PC-9 (cell line): ENCODE measurements around the gene LUM. TPM values are rescaled to one million over a fixed set of nuclear protein-coding genes. Genes with fewer than 3 reads are reported as not detected.

Experiments
- BruUV-seq: library from RNA; stranded (reverse); fragments of 400-500 nt; replicated peaks from 2 replicates; lab custom pipeline; 2021; lab: Mats Ljungman, UMichigan
- CTCF ChIA-PET: fragments of 300-600 bp; sonication (Branson Sonifier 250); formaldehyde crosslinking; loops from one replicate; lab custom pipeline; 2022; ENCODE audit warnings: antibody characterized with exemption; lab: Charles Lee
- POLR2A ChIA-PET: fragments of 300-600 bp; sonication (Branson Sonifier 250); formaldehyde crosslinking; loops from one replicate; lab custom pipeline; 2022; ENCODE audit warnings: antibody characterized with exemption; ENCODE audit not compliant: unreplicated experiment; lab: Charles Lee
- DNase-seq, 2 experiments: peaks; one replicate each; pipeline versions ENCODE4 v3.0.0 to v3.0.0-alpha.2; 2015 to 2022; ENCODE audit warnings: mixed read lengths in 1 of 2
- H2AFZ ChIP-seq: fragments of 200-600 bp; sonication (generic); 2 replicates; pipeline ENCODE4 v1.8.1; 2017; ENCODE audit warnings: antibody characterized with exemption
- H3F3A ChIP-seq: fragments of 200-600 bp; sonication (generic); 2 replicates; pipeline ENCODE4 v1.8.1; 2017; ENCODE audit warnings: antibody characterized with exemption, mild to moderate bottlenecking, low read depth; ENCODE audit not compliant: insufficient read depth
- H3K27ac ChIP-seq: fragments of 200-600 bp; sonication (generic); 2 replicates; pipeline ENCODE4 v1.6.1; 2016; ENCODE audit warnings: mixed run types
- H3K27me3 ChIP-seq: fragments of 200-600 bp; sonication (generic); 2 replicates; pipeline ENCODE4 v1.6.1; 2016; ENCODE audit warnings: low read depth, mixed run types; ENCODE audit not compliant: insufficient read depth
- H3K36me3 ChIP-seq: fragments of 200-600 bp; sonication (generic); 2 replicates; pipeline ENCODE4 v1.6.1; 2016; ENCODE audit warnings: low read depth, mixed run types
- H3K4me1 ChIP-seq: fragments of 200-600 bp; sonication (generic); replicated peaks from 2 replicates; pipeline ENCODE4 v1.6.1; 2016; ENCODE audit warnings: mixed run types; ENCODE audit not compliant: insufficient read depth
- H3K4me2 ChIP-seq: fragments of 200-600 bp; sonication (generic); 2 replicates; pipeline ENCODE4 v1.6.1; 2017; ENCODE audit warnings: mixed run types
- H3K4me3 ChIP-seq: fragments of 200-600 bp; sonication (generic); 2 replicates; pipeline ENCODE4 v1.6.1; 2016; ENCODE audit warnings: mixed run types
- H3K79me2 ChIP-seq: fragments of 200-600 bp; sonication (generic); 2 replicates; pipeline ENCODE4 v1.6.1; 2017; ENCODE audit warnings: low read depth, mixed run types
- H3K9me2 ChIP-seq: fragments of 200-600 bp; sonication (generic); 2 replicates; pipeline ENCODE4 v1.8.1; 2017; ENCODE audit warnings: mild to moderate bottlenecking; ENCODE audit not compliant: insufficient read depth
- H3K9me3 ChIP-seq: fragments of 200-600 bp; sonication (generic); 2 replicates; pipeline ENCODE4 v1.8.1; 2016; ENCODE audit warnings: low read depth; ENCODE audit not compliant: insufficient read depth
- H4K20me1 ChIP-seq: fragments of 200-600 bp; sonication (generic); 2 replicates; pipeline ENCODE4 v1.8.1; 2017; ENCODE audit not compliant: insufficient read depth
- EZH2 ChIP-seq: fragments of 200-600 bp; sonication (generic); IDR thresholded peaks from 2 replicates; pipeline ENCODE4 v1.8.0; 2017; ENCODE audit warnings: antibody characterized with exemption, low read depth
- intact Hi-C: fragments of 100-400 bp; cut with micrococcal nuclease; formaldehyde crosslinking; loops from one replicate; pipeline ENCODE4 v1.10.0; 2022; ENCODE audit not compliant: unreplicated experiment
- total RNA-seq: library from RNA; stranded (reverse); gene quantifications from 2 replicates; pipeline ENCODE4 v1.2.3, GENCODE V29; 2021
- TF ChIP-seq, protein P1 (sequence below): fragments of 200-600 bp; sonication (generic); conservative IDR thresholded peaks from 2 replicates; pipeline ENCODE4 v1.6.1; 2017; ENCODE audit warnings: mixed run types, antibody characterized with exemption, mild to moderate bottlenecking, moderate library complexity

Gene LUM
- total RNA-seq, 1 experiment from 2014 or later = not detected

DNA sequence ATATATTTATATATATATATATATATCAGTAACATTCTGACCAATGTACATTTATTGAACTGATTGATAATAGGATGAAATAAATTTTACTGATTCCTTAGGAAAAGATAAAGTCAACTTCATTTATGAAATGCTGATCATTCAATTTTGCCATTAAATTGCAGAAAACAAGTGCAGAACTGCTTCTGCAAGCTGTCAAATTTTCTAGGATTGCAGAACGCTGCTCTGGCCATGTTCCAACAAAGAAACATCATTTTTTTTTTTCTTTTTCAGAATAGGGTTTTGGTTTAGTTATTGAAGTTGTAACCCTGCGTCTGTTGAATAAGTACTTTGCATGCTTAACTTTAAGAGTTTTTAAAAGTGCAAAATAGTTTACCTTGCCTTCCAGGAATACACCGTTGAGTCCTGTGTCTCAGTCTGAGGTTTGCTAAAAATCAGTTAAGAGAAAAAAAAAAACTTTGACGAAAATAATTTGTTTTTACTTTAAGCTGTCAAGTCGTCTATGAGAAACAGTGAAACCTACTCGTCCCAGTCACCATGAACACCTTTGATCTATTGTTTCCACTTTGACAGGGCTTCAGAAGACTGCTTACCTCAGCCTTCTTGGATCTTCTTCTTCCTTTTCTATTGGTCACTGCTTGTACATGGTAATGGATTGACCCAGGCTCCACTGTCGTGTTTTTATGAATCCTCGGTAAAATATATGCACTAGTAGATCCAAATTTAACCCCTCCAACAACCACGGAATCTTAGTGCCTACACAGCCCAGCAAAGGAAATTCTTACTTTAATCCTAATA is 53.7 kb downstream of the LUM start, which contains the start of gene KERA:
Gene KERA, minus strand, starts transcription at position 657 of the 798 bp plus-strand sequence. CDS start 1,743 bp downstream, outside the sequence.
- H4K20me1 ChIP-seq = no peaks in the 10 kb centered on the region
- no peak within 1 kb of the TSS for H3K4me3 ChIP-seq
- no peak within 1 kb of the TSS for H3K4me2 ChIP-seq
- no peaks in the 10 kb centered on the region for H3K79me2 ChIP-seq
- DNase-seq = no peak
- TF ChIP-seq EZH2 = no peak
- TF ChIP-seq, protein P1, sequence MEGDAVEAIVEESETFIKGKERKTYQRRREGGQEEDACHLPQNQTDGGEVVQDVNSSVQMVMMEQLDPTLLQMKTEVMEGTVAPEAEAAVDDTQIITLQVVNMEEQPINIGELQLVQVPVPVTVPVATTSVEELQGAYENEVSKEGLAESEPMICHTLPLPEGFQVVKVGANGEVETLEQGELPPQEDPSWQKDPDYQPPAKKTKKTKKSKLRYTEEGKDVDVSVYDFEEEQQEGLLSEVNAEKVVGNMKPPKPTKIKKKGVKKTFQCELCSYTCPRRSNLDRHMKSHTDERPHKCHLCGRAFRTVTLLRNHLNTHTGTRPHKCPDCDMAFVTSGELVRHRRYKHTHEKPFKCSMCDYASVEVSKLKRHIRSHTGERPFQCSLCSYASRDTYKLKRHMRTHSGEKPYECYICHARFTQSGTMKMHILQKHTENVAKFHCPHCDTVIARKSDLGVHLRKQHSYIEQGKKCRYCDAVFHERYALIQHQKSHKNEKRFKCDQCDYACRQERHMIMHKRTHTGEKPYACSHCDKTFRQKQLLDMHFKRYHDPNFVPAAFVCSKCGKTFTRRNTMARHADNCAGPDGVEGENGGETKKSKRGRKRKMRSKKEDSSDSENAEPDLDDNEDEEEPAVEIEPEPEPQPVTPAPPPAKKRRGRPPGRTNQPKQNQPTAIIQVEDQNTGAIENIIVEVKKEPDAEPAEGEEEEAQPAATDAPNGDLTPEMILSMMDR = no peak
- H3K9me3 ChIP-seq = no peaks in the 10 kb centered on the region; the same call in 1 of the 2 replicates
- intact Hi-C loops = no loop called here
- no peaks in the 10 kb centered on the region for H3K27me3 ChIP-seq
- no peaks in the 10 kb centered on the region for H3K36me3 ChIP-seq
- no TSS peak for BruUV-seq
- H2AFZ ChIP-seq = no peak within 1 kb of the TSS
- ChIA-PET POLR2A (no interaction called here), CTCF (no interaction called here)
- H3K9me2 ChIP-seq = no peaks in the 10 kb centered on the region
- no peak within 1 kb of the TSS for H3K27ac ChIP-seq
- no peaks in the 10 kb centered on the region for H3F3A ChIP-seq
- no peaks in the 10 kb centered on the region for H3K4me1 ChIP-seq

DNA sequence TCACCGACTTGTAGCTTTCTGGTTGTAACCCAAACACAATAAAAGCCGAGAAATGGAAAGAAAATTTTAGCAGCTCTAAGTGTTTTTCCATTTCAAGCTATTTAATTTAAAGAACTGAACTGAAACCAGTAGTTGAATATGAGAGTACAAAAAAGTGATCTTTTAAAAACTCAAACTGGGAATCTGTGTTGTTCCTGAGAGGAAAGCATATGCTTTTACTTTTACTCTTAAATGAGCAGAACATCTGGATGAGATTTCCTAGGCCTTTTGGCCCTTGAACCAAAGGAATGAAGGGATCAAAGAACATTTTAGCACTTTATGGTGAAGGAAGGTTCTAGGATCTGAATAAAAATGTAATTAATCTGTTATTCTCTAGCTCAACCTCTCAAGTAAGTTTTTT is 54.8 kb downstream of the LUM start:
- no peak overlapping the region for H3K4me3 ChIP-seq
- H3K9me3 ChIP-seq = no peaks in the 10 kb centered on the region; the same call in 1 of the 2 replicates
- H2AFZ ChIP-seq = no peak overlapping the region
- ChIA-PET POLR2A (no interaction called here), CTCF (no interaction called here)
- intact Hi-C loops = no loop called here
- no peak overlapping the region for H3K4me2 ChIP-seq
- no peaks in the 10 kb centered on the region for H3K27me3 ChIP-seq
- no peak for TF ChIP-seq EZH2
- TF ChIP-seq, protein P1 = no peak
- BruUV-seq = no TSS peak
- no peak overlapping the region for H3K27ac ChIP-seq
- H3K9me2 ChIP-seq = no peaks in the 10 kb centered on the region
- no peak for DNase-seq
- H3K36me3 ChIP-seq = no peaks in the 10 kb centered on the region
- no peaks in the 10 kb centered on the region for H4K20me1 ChIP-seq
- H3K4me1 ChIP-seq = no peaks in the 10 kb centered on the region
- no peaks in the 10 kb centered on the region for H3F3A ChIP-seq
- no peaks in the 10 kb centered on the region for H3K79me2 ChIP-seq

DNA sequence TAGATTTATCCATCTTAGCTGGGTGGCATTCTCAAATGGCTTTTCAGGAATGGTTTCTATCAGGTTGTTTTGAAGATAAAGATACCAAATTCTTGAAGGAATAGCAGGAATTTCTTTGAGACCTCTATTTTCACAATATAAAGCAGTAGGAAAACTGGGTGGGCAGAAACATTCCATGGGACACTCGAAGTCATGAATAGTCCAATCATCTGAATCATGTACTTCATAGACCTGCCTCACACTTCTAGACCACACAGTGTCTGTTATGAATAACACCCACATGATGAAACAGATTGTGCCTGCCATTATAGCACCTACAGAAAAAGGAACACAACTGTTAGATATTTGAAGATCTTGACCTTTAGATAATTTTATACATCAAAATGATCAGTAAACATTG is 55.3 kb downstream of the LUM start:
- intact Hi-C loops = no loop called here
- ChIA-PET CTCF (no interaction called here), POLR2A (no interaction called here)
- Histone ChIP-seq H3K9me3 (no peaks in the 10 kb centered on the region; the same call in 1 of the 2 replicates), H3K4me2 (no peak overlapping the region), H3K4me3 (no peak overlapping the region), H3K27ac (no peak overlapping the region), H3K36me3 (no peaks in the 10 kb centered on the region), H3K79me2 (no peaks in the 10 kb centered on the region), H3K4me1 (no peaks in the 10 kb centered on the region), H4K20me1 (no peaks in the 10 kb centered on the region), H3F3A (no peaks in the 10 kb centered on the region), H3K9me2 (no peaks in the 10 kb centered on the region), H2AFZ (no peak overlapping the region), H3K27me3 (no peaks in the 10 kb centered on the region)
- no peak for DNase-seq
- TF ChIP-seq, protein P1 = no peak
- TF ChIP-seq EZH2 = no peak
- no TSS peak for BruUV-seq
